Activated naive CD4-positive, alpha-beta T cell treated with anti-CD3 and anti-CD28 coated beads, Interleukin-2, amount 10 ng/mL, durations not matched to agents 7 days and 5 days (primary cell): ENCODE measurements around the gene FOSB.

Experiments used
- CTCF ChIA-PET: fragments of 350-600 bp; sonication (Branson Sonifier 250); formaldehyde crosslinking; loops from one replicate; lab custom pipeline; 2021; ENCODE audit warnings: antibody characterized with exemption; lab: Charles Lee
- DNase-seq: peaks from one replicate; pipeline ENCODE4 v3.0.0-alpha.2; 2020
- H3K27ac Mint-ChIP-seq: one replicate; pipeline ENCODE4 v1.8.0; 2021; ENCODE audit warnings: mild to moderate bottlenecking, moderate library complexity, mixed read lengths
- H3K27me3 Mint-ChIP-seq: one replicate; pipeline ENCODE4 v1.8.0; 2021; ENCODE audit warnings: mild to moderate bottlenecking, mixed read lengths
- H3K36me3 Mint-ChIP-seq: one replicate; pipeline ENCODE4 v1.8.0; 2021; ENCODE audit warnings: mixed read lengths
- H3K4me1 Mint-ChIP-seq: one replicate; pipeline ENCODE4 v1.8.0; 2021; ENCODE audit warnings: mixed read lengths
- H3K4me3 Mint-ChIP-seq: one replicate; pipeline ENCODE4 v1.8.0; 2021; ENCODE audit warnings: mild to moderate bottlenecking, moderate library complexity, mixed read lengths
- H3K9me3 Mint-ChIP-seq: one replicate; pipeline ENCODE4 v1.8.0; 2021; ENCODE audit warnings: mixed read lengths

FOSB gene

DNA sequence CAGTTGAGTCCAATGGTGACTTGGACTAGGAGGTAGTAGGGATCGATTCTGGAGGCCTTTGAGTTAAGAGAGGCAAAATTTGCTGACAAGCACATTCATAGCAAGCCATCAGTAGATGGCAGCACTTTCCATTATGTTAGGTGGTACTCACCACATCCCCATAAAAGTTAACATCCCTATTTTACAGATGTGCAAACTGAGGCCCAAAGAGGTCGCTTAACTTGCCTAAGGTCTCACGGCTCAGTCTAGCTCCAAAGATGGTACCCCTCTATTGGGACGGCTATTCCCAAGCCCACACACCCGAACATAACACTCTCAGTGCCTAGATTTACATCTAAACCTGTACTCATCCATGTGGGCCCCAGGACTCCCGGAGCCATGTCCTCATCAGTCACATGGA, 21.5 kb upstream of the FOSB start:
- CTCF ChIA-PET, result interaction anchor here (0.7 to 6.4 kb wide), 8 partner anchors 16 to 236 kb away, joined by 3 to 68 read pairs (median 3); partner anchors contain the start of genes EML2, FOSB and PPP1R13L
- Mint-ChIP-seq H3K4me1 (peaks cover 57% of the 10 kb centered on the region), H3K27me3 (peaks cover 20% of the 10 kb centered on the region), H3K36me3 (peaks cover 4% of the 10 kb centered on the region), H3K9me3 (no peaks in the 10 kb centered on the region), H3K4me3 (no peak overlapping the region), H3K27ac (no peak overlapping the region)
- peak; percentile 46 for DNase-seq

DNA sequence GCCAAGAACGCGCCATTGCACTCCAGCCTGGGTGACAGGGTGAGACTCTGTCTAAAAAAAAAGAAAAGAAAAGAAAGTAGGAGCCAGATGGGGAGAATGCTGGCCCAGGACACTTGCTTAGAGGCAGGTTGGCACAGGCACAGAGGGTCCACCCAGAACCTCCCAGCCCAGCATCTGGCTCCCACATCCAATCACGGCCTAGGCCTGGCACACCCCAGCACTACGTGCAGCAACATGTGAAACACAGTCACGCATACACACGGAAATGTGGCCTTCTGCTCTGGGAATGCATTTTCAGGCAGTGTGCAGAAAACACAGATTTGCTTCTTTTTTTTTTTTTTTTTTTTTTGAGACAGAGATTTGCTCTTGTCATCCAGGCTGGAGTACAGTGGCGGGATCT, 20.9 kb upstream of the FOSB start:
- peaks cover 20% of the 10 kb centered on the region for H3K27me3 Mint-ChIP-seq
- H3K4me3 Mint-ChIP-seq, result no peak overlapping the region
- peaks cover 4% of the 10 kb centered on the region for H3K36me3 Mint-ChIP-seq
- H3K4me1 Mint-ChIP-seq, result peaks cover 62% of the 10 kb centered on the region
- CTCF ChIA-PET, result interaction anchor here (0.7 to 6.4 kb wide), 6 partner anchors 16 to 192 kb away, joined by 3 to 68 read pairs (median 3); partner anchors contain the start of genes EML2, FOSB and PPP1R13L
- H3K9me3 Mint-ChIP-seq, result no peaks in the 10 kb centered on the region
- DNase-seq, result no peak
- no peak overlapping the region for H3K27ac Mint-ChIP-seq

DNA sequence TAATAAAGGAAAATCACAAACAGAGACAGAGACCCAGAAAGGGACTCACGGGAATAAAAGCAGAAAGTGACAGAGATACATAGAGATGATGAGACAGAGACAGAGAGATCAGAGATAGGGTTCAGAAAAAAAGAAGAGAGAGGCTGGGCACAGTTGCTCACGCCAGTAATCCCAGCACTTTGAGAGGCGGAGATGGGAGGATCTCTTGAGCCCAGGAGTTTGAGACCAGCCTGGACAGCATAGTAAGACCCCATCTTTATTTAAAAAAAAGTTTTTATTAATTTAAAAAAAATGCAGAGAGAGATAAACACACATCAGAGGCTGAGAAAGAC, 19.4 kb upstream of the FOSB start:
- no peaks in the 10 kb centered on the region for H3K9me3 Mint-ChIP-seq
- H3K4me1 Mint-ChIP-seq, result peaks cover 55% of the 10 kb centered on the region
- no peak overlapping the region for H3K27ac Mint-ChIP-seq
- H3K36me3 Mint-ChIP-seq, result peaks cover 4% of the 10 kb centered on the region
- DNase-seq, result no peak
- CTCF ChIA-PET, result interaction anchor here (1.0 to 6.4 kb wide), 6 partner anchors 9 to 194 kb away, joined by 3 to 68 read pairs (median 14); partner anchors contain the start of gene FOSB
- peaks cover 15% of the 10 kb centered on the region for H3K27me3 Mint-ChIP-seq
- H3K4me3 Mint-ChIP-seq, result no peak overlapping the region

DNA sequence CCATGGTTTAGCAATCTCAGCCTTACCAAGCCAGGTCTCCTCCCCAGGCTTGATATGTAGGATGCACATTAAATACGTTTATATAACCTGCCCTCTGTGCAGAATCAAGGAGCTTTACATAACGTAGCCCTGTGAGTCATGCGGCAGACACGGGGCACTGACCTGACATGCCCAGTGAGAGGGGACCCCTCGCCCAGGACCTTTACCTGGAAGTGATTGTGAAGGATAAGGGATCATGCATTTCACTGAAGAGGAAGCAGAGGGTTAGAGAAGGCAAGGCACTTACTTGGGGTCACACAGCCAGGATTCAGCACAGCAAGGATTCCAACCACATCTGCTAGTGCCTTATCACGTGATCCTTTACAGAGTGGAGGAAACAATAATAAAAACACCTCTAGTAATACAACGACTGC, 18.9 kb upstream of the FOSB start:
- peak overlapping the region; percentile 22 for H3K4me3 Mint-ChIP-seq
- CTCF ChIA-PET, result interaction anchor here (1.0 to 6.4 kb wide), 6 partner anchors 9 to 193 kb away, joined by 3 to 68 read pairs (median 14); partner anchors contain the start of gene FOSB
- DNase-seq, result no peak
- no peak overlapping the region for H3K27ac Mint-ChIP-seq
- no peaks in the 10 kb centered on the region for H3K9me3 Mint-ChIP-seq
- H3K27me3 Mint-ChIP-seq, result peaks cover 13% of the 10 kb centered on the region
- H3K4me1 Mint-ChIP-seq, result peaks cover 52% of the 10 kb centered on the region
- H3K36me3 Mint-ChIP-seq, result peaks cover 4% of the 10 kb centered on the region

DNA sequence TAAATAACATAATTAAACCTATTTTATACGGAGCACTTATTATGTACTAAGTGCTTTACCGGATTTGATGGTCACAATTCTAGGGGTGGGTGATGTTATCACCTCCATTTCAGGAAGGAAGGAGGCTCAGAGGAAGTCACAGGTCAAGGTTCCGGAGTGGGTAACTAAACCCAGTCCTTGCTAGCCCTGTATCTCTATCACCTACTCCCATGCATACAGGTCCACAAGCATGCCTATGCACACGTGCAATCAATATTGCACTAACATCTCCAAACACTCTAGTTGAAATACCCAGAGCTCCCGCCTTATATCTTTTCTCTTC, 17.8 kb upstream of the FOSB start:
- CTCF ChIA-PET, result interaction anchor here (2.7 to 6.4 kb wide), 4 partner anchors 10 to 35 kb away, joined by 11 to 68 read pairs (median 24); partner anchors contain the start of gene FOSB
- H3K4me3 Mint-ChIP-seq, result peak overlapping the region; percentile 87
- peaks cover 45% of the 10 kb centered on the region for H3K4me1 Mint-ChIP-seq
- peak overlapping the region; percentile 97 for H3K27ac Mint-ChIP-seq
- H3K9me3 Mint-ChIP-seq, result no peaks in the 10 kb centered on the region
- H3K36me3 Mint-ChIP-seq, result peaks cover 4% of the 10 kb centered on the region
- DNase-seq, result peak; percentile 31
- peaks cover 11% of the 10 kb centered on the region for H3K27me3 Mint-ChIP-seq

DNA sequence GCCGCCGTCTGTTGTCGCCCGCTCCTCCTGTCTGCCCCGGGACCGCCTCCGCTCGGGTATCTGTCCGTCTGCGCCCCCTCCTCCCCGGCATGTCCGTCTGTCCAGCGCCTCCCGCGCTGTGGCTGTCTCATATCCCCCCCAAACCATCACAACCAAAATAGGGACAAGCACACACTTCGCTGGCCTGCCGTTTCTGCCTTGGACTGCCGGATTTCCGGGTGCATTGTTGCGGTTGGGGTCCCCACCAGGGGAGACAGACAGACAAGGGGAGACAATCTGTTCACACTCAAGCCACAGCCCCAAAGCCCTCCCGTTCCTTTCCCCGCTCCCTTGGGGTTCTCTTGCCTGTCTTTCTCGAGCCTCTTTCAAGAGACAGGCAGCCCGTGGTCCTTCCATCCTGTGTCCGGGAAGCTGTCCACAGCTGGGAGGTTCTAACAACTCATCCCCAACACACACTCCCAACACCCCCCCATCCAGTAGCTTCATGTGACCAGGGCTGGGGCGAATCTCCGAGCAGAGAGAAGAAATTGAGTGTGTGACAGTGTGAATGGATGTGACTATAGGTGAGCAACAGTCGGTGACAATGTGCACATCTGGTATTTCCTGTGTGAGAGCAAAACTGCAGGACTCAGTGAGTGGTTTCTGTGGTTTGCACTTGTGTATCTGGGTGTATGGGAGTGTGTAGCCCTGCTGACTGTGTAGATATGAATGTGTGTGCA, 16.5 kb upstream of the FOSB start:
- CTCF ChIA-PET, result interaction anchor here (1.0 to 1.3 kb wide), 3 partner anchors 10 to 27 kb away, joined by 3 to 6 read pairs (median 6); no protein-coding TSS in a partner anchor
- Mint-ChIP-seq H3K9me3 (no peaks in the 10 kb centered on the region), H3K27me3 (peaks cover 20% of the 10 kb centered on the region), H3K36me3 (peaks cover 4% of the 10 kb centered on the region), H3K4me3 (peak overlapping the region; percentile 87), H3K27ac (peak overlapping the region; percentile 78), H3K4me1 (peaks cover 51% of the 10 kb centered on the region)
- DNase-seq, result peak; percentile 67

DNA sequence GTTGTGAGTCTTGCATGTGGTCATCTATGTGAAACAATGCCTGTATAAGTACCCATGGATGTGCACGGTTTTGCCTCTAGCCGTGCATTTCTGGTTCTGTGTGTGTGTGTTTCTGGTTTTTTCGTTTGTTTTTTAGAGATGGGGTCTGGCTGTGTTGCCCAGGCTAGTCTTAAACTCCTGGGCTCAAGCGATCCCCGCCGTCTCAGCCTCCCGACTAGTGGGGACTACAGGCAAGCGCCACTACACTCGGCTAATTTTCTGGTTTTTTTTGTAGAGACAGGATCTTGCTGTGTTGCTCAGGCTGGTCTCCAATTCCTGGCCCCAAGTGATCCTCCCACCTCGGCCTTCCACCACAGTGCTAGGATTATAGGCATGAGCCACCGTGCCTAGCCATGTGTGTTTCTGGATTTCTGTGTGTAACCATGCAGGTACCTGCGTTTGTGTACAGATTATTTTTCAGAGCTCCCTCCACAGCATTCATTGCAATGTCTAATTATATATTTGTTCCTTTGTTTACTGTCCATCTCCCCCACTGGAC, 15.9 kb upstream of the FOSB start:
- H3K9me3 Mint-ChIP-seq, result no peaks in the 10 kb centered on the region
- H3K4me1 Mint-ChIP-seq, result peaks cover 52% of the 10 kb centered on the region
- peak overlapping the region; percentile 78 for H3K27ac Mint-ChIP-seq
- CTCF ChIA-PET, result interaction anchor here (1.0 to 2.0 kb wide), 4 partner anchors 9 to 26 kb away, joined by 3 to 6 read pairs (median 6); no protein-coding TSS in a partner anchor
- H3K4me3 Mint-ChIP-seq, result peak overlapping the region; percentile 87
- H3K27me3 Mint-ChIP-seq, result peaks cover 23% of the 10 kb centered on the region
- peaks cover 1% of the 10 kb centered on the region for H3K36me3 Mint-ChIP-seq
- DNase-seq, result no peak

DNA sequence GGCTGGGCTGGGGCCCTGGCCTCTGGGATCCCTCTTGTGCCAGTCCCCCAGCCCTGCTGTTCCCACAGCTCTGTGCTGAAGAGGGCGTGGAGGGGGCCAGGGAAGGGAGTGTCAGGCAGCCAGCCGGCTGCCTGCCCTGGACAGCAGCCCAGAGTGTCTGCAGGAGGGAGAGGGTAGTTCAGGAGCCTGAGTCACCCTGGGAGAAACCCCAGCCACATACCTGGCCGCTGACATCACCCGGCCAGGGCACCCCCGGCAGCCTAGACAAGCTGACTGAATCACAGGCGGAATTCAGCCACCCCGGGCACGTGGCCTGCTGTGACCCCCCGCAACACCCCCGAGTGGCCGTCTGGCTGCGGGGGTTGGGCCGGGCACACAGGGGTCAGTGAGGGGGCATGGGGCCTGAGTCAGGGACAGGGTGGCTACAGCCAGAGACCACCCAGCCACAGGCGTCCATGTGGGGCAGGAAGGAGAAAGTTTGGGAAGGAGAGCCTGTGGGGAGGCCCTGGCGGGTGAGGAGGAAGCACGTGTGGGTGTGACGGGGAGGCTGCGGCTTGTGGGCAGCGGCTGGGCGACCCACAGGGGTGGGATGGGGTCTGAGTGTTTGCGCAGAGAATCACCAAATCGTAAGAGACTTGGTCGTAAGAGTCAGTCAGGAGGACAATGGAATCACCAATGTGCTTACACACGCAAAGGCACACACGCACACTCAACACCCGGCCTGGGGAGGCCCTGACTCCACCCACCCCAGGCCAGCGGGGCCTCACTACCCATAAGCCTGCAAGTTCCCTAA, 11.9 kb upstream of the FOSB start:
- CTCF ChIA-PET, result interaction anchor here (0.9 to 1.7 kb wide), 4 partner anchors 16 to 29 kb away, joined by 3 to 7 read pairs (median 6); no protein-coding TSS in a partner anchor
- H3K27ac Mint-ChIP-seq, result no peak overlapping the region
- no peaks in the 10 kb centered on the region for H3K36me3 Mint-ChIP-seq
- H3K4me1 Mint-ChIP-seq, result peaks cover 31% of the 10 kb centered on the region
- DNase-seq, result peak; percentile 34
- no peaks in the 10 kb centered on the region for H3K9me3 Mint-ChIP-seq
- peaks cover 30% of the 10 kb centered on the region for H3K27me3 Mint-ChIP-seq
- no peak overlapping the region for H3K4me3 Mint-ChIP-seq

DNA sequence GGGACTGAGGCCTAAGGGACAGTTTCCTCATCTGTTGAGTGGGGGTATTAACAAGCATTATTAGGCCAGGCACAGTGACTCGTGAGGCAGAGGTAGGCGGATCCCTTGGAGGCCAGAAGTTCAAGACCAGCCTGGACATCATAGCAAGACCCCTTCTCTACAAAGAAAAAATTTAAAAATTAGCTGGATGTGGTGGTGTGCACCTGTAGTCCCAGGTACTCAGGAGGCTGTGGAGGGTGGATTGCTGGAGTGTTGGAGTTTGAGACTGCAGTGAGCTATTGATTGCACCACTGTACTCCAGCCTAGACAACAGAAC, 11.3 kb upstream of the FOSB start:
- Mint-ChIP-seq H3K27ac (no peak overlapping the region), H3K4me1 (peaks cover 26% of the 10 kb centered on the region), H3K4me3 (no peak overlapping the region)

DNA sequence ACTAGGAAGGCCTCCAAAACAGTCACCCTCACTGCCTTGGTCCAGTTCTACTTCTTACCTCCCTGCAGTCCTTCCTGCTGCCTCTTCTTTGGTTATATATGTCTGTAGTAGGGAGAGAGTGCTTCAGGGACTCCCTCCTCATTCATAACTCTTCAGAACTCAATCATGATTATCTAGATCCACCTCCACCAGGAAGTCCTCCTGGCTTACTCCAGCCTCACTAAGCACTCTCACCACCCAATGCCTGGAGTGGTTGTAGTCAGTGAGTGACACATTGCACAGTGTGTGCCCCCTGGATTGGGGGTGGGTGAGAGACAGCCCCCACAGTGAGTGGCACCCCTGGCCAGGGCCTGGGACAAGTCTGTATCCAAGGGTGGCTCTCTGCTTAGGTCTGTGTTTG, 10.0 kb upstream of the FOSB start:
- peaks cover 40% of the 10 kb centered on the region for H3K27me3 Mint-ChIP-seq
- H3K4me3 Mint-ChIP-seq, result no peak overlapping the region
- H3K4me1 Mint-ChIP-seq, result peaks cover 17% of the 10 kb centered on the region
- H3K27ac Mint-ChIP-seq, result no peak overlapping the region
- no peaks in the 10 kb centered on the region for H3K9me3 Mint-ChIP-seq
- CTCF ChIA-PET, result interaction anchor here (1.5 to 1.6 kb wide), 2 partner anchors 18 to 27 kb away, joined by 7 read pairs; no protein-coding TSS in a partner anchor
- DNase-seq, result no peak
- H3K36me3 Mint-ChIP-seq, result no peaks in the 10 kb centered on the region

More for the DNA sequence above, 11.3 kb upstream of the FOSB start:
- CTCF ChIA-PET, result interaction anchor here (0.9 to 1.6 kb wide), 3 partner anchors 17 to 29 kb away, joined by 3 to 7 read pairs (median 7); no protein-coding TSS in a partner anchor
- no peaks in the 10 kb centered on the region for H3K9me3 Mint-ChIP-seq
- no peaks in the 10 kb centered on the region for H3K36me3 Mint-ChIP-seq
- peaks cover 35% of the 10 kb centered on the region for H3K27me3 Mint-ChIP-seq
- no peak for DNase-seq

DNA sequence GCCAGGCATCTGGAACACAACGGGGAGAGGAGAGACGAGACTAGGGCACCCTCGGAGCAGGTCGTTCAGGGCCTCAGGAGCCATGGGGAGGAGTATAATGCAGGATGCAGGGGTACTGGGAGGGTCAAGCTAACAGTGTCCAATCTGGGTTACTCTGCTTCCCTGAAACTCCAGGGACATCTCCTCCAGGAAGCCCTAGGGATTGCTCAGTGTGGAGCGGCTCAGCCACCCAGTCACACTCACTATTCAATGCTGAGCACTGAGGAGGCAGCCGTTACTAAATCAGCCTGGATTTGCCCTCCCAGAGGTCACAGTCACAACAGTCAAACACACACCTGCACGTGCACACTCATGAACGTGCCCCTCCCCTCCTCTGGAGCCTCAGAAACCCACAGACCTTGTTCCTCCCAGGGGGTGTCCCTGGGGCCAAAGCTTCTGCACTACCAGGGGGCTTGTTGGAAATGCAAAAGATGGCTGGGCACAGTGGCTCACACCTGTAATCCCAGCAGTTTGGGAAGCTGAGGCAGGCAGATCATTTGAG, 6.9 kb upstream of the FOSB start:
- H3K9me3 Mint-ChIP-seq, result no peaks in the 10 kb centered on the region
- no peak for DNase-seq
- CTCF ChIA-PET, result interaction anchor here (1.3 to 1.9 kb wide), 2 partner anchors 9 to 21 kb away, joined by 3 to 4 read pairs; no protein-coding TSS in a partner anchor
- H3K4me3 Mint-ChIP-seq, result no peak overlapping the region
- H3K27ac Mint-ChIP-seq, result no peak overlapping the region
- H3K27me3 Mint-ChIP-seq, result peaks cover 53% of the 10 kb centered on the region
- peaks cover 8% of the 10 kb centered on the region for H3K4me1 Mint-ChIP-seq
- H3K36me3 Mint-ChIP-seq, result no peaks in the 10 kb centered on the region

DNA sequence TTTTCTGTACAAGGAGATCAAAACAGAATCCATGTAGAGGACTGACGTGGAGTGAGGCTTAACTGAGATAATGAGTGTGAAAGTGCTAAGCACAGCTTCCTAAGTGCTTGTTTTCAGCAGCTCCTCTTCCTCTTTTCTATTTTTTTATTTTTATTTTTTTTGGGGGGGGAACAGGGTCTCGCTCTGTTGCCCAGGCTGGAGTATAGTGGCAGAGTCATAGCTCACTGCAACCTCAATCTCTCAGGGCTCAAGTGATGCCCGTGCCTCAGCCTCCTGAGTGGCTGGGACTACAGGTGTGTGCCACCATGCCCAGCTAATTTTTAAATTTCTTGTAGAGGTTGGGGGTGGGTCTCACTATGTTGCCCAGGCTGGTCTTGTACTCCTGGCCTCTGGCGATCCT, 5.6 kb upstream of the FOSB start:
- Mint-ChIP-seq H3K4me1 (peaks cover 3% of the 10 kb centered on the region), H3K9me3 (no peaks in the 10 kb centered on the region), H3K27ac (no peak overlapping the region), H3K27me3 (peaks cover 56% of the 10 kb centered on the region), H3K4me3 (no peak overlapping the region), H3K36me3 (no peaks in the 10 kb centered on the region)
- DNase-seq, result no peak
- CTCF ChIA-PET, result interaction anchor here (0.9 to 1.9 kb wide), 3 partner anchors 16 to 23 kb away, joined by 3 to 4 read pairs (median 4); no protein-coding TSS in a partner anchor

DNA sequence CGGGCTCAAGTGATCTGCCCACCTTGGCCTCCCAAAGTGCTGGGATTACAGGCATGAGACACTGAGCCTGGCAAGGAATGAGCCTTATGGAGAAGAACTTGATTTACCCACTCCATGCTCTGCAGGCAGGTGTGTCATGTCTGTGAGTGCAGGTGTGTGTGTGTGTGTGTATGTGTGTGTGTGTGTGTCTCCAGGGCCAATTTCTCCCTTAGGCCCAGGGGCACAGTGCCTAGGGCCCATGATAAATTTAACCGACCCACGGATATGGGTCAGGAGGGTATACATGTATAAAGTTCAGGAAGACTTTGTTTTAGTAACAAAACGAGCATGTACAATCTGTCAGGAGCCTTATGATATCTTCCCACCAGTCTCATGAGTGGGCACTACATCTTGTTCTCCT, 4.6 kb upstream of the FOSB start:
- Mint-ChIP-seq H3K9me3 (no peaks in the 10 kb centered on the region), H3K4me1 (peaks cover 10% of the 10 kb centered on the region), H3K4me3 (no peak overlapping the region), H3K27me3 (peaks cover 67% of the 10 kb centered on the region), H3K36me3 (no peaks in the 10 kb centered on the region), H3K27ac (no peak overlapping the region)
- no peak for DNase-seq
- CTCF ChIA-PET, result no interaction called here
